HG03039 (cell line): ENCODE measurements around the gene GNA14.
"Not testable (repeated sequence)": the region's sequence is repeated elsewhere in the genome, so short reads cannot be mapped to it uniquely, and the experiment has no call there.

Source experiments
- ATAC-seq: cut with Tn5 transposase; IDR thresholded peaks from one replicate; pipeline ENCODE4 v1.9.1; 2021; ENCODE audit warnings: mild to moderate bottlenecking, moderate library complexity; ENCODE audit not compliant: unreplicated experiment

GNA14 gene

GRCh38 chr9:77648234-77649108, at the start of gene GNA14:
Gene GNA14, minus strand, starts transcription at chr9:77648322. Its CDS starts 529 bp downstream, at chr9:77647793.
- ATAC-seq, result no peak

- ATAC-seq, result no peak
Observed at GRCh38 chr9:77697238-77697984, 49.3 kb upstream of the GNA14 start.

DNA sequence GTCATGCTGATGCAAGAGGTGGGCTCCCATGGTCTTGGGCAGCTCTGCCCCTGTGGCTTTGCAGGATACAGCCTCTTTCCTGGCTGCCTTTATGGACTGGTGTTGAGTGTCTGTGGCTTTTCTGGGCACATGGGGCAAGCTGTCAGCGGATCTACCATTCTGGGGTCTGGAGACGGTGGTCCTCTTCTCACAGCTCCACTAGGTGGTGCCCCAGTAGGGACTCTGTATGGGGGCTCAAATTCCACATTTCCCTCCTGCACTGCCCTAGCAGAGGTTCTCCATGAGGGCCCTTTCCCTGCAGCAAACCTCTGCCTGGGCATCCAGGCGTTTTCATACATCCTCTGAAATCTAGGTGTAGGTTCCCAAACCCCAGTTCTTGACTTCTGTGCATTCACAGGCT, 42.6 kb upstream of the GNA14 start:
- ATAC-seq, result not testable (repeated sequence)

DNA sequence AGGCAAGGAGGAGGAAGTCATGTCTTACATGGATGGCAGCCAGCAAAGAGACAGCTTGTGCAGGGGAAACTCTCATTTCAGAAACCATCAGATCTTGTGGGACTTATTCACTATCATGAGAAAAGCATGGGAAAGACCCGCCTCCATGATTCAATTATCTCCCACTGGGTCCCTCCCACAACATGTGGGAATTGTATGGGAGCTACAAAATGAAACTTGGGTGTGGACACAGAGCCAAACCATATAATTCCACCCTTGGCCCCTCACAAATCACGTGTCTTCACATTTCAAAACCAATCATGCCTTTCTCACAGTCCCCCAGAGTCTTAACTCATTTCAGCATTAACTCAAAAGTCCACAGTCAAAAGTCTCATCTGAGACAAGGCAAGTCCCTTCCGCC, 42.0 kb upstream of the GNA14 start:
- not testable (repeated sequence) for ATAC-seq

GRCh38 chr9:77687737-77688136, 39.6 kb upstream of the GNA14 start:
- ATAC-seq, result not testable (repeated sequence)

DNA sequence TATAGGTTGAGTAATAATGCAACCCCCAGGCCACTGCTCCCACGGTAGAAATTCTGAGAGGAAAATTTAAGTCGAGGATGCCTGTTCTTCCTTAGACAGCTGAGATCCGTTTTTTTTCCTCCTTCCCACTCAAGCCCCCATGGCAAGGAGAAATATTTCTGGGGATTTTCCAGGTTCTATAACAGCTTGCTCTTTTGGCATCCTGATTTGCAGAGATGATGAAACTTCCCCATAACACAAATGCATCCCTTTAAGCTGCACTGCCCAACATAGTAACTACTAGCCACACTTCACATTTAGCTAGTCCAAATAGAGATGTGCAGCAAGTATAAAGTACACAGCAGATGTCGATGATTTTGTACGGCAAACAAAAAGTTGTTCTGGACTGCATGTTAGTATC, 32.5 kb upstream of the GNA14 start:
- ATAC-seq, result no peak

DNA sequence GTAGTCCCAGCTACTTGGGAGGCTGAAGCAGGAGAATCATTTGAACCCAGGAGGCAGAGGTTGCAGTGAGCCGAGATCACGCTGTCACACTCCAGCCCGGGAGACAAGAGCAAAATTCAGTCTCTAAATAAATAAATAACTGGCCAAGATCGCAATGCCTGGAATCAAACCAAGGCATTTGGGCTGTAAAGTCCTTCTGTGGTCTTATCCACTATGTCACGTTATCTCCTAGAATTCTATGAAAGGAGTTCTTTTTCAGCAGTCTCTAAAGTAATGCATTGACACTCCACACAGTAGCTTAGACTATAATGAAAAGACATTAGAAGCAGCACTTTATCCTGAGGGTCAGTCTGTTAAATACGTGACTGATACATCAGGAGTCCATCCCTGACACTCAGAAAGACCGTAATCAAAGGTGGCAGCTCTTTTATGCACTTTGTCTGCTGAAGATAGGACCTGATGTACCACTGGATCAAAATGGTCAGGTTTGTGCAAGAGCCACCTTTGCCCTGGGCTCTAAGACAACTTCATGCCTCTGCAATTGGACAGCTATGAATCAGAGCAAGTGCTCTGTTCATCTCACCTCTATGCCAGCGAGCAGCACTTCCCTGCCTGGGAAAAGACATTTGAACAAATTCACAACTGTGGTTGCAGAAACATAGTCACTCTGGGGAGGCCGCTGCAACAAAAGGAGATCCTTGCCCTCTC, 31.7 kb upstream of the GNA14 start:
- ATAC-seq, result no peak

DNA sequence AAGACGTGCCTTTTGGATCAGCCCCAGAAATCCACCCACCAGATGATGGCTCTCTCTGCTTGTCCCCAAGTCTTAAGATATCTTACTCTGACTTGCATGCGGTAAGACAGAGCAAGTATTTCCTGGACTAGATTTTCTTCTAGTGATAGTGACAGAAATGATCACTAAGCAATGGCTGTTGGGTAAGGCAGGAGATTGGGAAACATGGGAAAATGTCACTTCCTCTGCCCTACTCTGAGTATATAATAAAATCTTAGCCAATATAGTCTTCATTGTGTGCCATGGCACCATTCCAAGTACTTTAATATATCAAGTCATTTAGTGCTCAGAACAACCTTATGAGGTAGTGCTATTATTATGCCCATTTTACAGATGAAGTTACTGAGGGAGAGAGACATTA, 31.0 kb upstream of the GNA14 start:
- ATAC-seq, result no peak

DNA sequence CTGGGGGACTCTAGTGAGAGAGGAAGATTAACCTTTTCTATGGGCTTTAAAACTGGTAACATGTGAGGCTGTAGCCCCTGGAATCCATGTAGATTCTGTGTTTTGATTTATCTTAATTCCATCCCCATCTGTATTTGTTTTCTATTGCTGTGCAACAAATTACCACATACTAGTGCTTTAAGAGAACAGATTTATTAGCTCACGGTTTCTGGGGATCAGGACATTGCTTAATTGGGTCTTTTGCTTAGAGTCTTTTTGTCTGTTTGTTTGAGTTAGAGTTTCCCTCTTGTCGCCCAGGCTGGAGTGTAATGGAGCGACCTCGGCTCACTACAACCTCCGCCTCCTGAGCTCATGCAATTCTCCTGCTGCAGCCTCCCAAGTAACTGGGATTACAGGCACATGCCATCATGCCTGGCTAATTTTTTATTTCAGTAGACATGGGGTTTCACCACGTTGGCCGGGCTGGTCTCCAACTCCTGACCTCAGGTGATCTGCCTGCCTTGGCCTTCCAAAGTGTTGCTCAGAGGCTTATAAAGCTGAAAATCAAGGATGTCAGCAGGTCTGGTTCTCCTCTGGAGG, 29.9 kb upstream of the GNA14 start:
- ATAC-seq, result no peak

- ATAC-seq, result no peak
Observed at GRCh38 chr9:77677397-77677796, 29.3 kb upstream of the GNA14 start.

DNA sequence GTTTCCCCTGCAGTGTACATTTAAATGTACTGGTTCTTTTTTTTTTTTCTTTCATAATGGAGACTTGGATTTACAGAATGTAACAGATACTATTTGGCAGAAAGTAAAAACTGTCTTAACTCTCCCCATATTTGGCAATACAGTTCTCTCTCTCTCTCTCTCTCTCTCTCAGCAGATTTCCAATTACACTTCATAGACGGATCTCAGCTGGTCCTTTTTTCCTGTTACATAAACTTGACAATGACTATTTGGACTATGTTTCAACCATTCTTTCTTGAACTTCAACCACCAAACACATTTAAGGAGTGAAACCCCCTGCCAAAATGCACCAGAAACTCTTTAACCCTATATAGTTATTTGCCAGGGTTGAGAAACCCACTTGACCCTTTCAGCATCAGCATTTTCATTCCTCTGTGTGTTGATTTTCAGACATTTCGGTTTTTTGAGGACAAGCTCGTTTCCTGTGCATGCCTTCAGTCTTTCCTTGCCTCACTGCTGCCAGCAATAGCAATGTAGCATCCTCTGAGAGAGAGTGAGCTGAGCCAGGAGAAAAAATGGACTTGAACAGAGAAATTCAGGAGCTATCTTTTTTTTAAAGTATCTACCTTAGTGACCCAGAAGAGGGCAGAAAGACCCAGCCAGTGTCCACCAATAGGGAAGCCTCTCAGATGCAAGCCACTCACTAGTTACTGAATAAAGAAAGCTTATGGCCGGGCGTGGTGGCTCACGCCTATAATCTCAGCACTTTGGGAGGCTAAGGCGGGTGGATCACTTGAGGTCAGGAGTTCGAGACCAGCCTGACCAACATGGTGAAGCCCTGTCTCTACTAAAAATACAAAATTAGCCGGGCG, 26.0 kb upstream of the GNA14 start:
- ATAC-seq, result no peak

DNA sequence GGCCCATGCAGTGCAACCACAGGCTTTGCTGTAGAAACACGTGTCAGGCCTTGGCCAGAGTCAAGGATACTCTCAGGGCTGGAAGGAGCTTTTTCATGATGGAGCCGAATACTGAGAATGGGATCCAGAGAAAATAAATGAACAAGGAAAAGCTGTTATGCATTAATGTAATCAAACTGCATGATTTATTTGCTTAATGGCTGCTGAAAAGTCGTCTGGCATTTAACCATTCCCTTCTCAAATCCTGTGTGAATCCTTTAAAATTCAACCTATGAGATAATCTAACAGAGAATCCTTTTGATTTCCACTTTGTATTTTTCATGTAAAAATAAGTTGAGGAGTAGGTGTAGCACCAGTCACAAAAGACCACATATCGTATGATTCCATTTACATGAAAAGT, 24.1 kb upstream of the GNA14 start:
- ATAC-seq, result no peak

- no peak for ATAC-seq
Observed at GRCh38 chr9:77667151-77667550, 19.0 kb upstream of the GNA14 start.

DNA sequence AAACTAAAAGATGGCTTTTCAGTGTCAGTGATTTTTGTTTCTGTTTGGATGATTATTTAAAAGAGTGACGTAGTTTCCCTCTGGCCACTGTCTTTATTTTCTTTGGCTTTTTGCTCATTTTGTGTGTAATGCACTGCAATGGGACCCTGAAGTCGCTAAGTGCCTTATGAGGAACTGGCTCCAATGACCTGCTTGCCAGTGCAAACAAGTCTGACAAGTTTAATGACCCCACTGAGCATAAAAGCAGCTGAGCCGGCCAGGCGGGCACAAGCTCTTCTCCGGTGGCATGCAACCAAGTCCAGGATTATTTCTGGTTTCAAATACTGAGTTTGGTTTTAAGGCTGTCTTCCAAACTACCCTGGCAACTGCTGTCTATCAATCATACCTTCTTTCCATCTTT, 15.6 kb upstream of the GNA14 start:
- no peak for ATAC-seq

GRCh38 chr9:77661566-77662085, 13.5 kb upstream of the GNA14 start:
- no peak for ATAC-seq

DNA sequence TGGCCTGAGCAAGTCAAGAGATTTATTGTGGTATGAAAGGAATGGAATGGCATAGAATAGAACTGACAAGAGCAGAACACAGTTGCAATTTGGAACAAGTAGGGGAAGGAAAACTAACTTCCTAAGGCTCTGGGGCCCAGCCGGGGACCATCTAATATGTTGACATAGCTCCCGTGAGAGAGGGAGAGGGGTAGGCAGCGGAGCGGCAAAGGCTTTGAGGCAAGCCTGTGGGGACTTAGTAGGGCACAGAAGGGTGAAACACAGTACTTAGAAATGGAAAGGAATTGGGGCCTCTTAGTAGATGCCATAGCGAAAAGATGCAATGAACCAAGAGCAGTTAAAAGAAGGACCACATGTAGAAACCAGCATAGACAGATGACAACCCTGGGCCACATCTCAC, 11.8 kb upstream of the GNA14 start:
- no peak for ATAC-seq

DNA sequence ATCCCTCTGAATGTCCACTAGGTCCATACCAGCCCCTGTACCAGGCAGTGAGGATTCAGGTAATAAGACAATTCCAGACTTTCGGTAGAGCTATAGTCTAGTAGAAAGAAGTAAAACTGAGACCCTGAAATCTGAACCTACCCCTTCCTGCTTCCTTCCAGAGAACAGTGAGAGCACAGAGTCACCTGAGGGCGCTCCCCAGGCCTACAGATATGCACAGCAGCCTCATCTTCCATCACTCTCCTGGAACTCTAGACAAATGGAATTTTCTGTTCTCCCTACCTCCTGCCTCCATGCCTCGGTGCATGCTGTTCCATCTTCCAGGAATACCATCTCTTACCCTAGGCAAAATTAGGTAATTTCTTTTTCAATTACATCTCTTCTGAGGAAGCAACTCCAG, 3.1 kb upstream of the GNA14 start:
- ATAC-seq, result no peak

DNA sequence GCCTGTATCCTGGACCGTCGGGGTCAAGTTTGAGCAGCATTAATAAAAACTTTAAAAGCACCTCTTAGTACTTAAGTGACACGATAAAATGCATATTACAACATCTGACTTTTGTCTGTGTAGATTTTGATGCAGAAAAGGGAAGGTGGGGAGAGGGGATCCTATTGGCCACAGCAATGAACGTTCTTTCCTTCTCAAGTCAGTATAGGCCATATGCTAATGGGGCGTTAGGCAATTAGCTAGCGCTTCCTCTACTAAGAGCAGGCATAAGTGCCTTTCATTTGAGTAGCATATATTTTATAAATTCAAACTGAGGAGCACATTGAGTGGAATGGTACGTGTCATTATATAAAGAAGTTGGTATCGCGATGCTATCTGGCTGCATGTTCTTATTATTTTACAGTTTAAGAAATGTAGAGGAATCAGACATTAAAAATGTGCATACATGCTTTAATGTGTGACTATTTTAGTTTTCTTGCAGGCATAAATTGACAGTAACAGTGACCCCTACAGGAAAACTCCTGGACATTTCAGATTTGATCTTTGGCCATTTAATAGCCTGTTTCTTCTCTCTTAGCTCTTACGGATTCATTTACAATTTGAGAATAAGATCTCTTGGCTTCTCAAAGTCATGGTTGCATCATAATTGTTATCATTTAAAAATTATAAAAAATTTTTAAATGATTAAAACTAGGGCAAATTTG, 1.1 kb upstream of the GNA14 start:
- ATAC-seq, result no peak
